NCI-H1436 (cell line): Measurements from ENCODE around the gene HAVCR2.

Experiments used
- DNase-seq: peaks from one replicate; lab custom pipeline; 2025; lab: John Stamatoyannopoulos, UW

The HAVCR2 gene

GRCh38 chr5:157045601-157046000 lies 63.2 kb downstream of the HAVCR2 start:
- no peak for DNase-seq

GRCh38 chr5:157038568-157039187 lies 70.2 kb downstream of the HAVCR2 start:
- no peak for DNase-seq
